Suprapubic skin (tissue), 4 donors: ENCODE data around the gene C22orf39.

Source experiments
- CTCF ChIP-seq, 2 donors: fragments of 200-600 bp in 1 of 2; fragments of 450-650 bp in 1 of 2; sonication (generic) in 1 of 2; IDR thresholded peaks; one replicate each; pipeline ENCODE4 v1.5.1; 2016 to 2019; ENCODE audit warnings: antibody characterized with exemption in 2 of 2, mild to moderate bottlenecking in 1 of 2, moderate library complexity in 1 of 2
- EP300 ChIP-seq: sonication (generic); formaldehyde crosslinking; IDR thresholded peaks from one replicate; pipeline ENCODE4 v1.6.1; 2017; ENCODE audit warnings: antibody characterized with exemption
- POLR2A ChIP-seq, 2 donors: fragments of 450-650 bp; IDR thresholded peaks; one replicate each; pipeline ENCODE4 v1.6.1; 2017; ENCODE audit warnings: antibody characterized with exemption in 2 of 2, mild to moderate bottlenecking in 2 of 2, moderate library complexity in 2 of 2
- POLR2AphosphoS5 ChIP-seq, 3 donors: sonication (generic); formaldehyde crosslinking; IDR thresholded peaks; one replicate each; pipeline ENCODE4 v1.6.1; 2017; ENCODE audit warnings: antibody characterized with exemption in 3 of 3

GRCh38 chr22:19451570-19451969, 4.1 kb upstream of the C22orf39 start:
- TF ChIP-seq CTCF (IDR thresholded peaks at IDR 0.05) (no peak), POLR2AphosphoS5 (IDR thresholded peaks at IDR 0.05) (no peak), POLR2A (IDR thresholded peaks at IDR 0.05) (no peak), EP300 (no peak)
